ENCODE results near the gene PLAGL2.

GRCh38 chr20:32231847-32232246, 24.3 kb upstream of the PLAGL2 start:
- no peak for TF ChIP-seq POLR2A (IDR thresholded peaks at IDR 0.05)
- TF ChIP-seq, protein P1, sequence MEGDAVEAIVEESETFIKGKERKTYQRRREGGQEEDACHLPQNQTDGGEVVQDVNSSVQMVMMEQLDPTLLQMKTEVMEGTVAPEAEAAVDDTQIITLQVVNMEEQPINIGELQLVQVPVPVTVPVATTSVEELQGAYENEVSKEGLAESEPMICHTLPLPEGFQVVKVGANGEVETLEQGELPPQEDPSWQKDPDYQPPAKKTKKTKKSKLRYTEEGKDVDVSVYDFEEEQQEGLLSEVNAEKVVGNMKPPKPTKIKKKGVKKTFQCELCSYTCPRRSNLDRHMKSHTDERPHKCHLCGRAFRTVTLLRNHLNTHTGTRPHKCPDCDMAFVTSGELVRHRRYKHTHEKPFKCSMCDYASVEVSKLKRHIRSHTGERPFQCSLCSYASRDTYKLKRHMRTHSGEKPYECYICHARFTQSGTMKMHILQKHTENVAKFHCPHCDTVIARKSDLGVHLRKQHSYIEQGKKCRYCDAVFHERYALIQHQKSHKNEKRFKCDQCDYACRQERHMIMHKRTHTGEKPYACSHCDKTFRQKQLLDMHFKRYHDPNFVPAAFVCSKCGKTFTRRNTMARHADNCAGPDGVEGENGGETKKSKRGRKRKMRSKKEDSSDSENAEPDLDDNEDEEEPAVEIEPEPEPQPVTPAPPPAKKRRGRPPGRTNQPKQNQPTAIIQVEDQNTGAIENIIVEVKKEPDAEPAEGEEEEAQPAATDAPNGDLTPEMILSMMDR (IDR thresholded peaks at IDR 0.05) = no peak

Measured in tibial nerve (tissue), 3 donors.